H9 (cell line): ENCODE data around the gene ARHGAP26. TPM values are rescaled to one million over a fixed set of nuclear protein-coding genes. Genes with fewer than 3 reads are reported as not detected.

Experiments used
- DNase-seq: peaks from one replicate; pipeline ENCODE4 v3.0.0-alpha.2; 2017
- H2AFZ ChIP-seq: one replicate; pipeline ENCODE4 v1.6.1; 2013; ENCODE audit warnings: mild to moderate bottlenecking, low read length, control low read depth, moderate library complexity
- H2AK5ac ChIP-seq: 2 replicates; pipeline ENCODE4 v1.6.1; 2013; ENCODE audit warnings: low read length, control low read depth, mixed read lengths; ENCODE audit not compliant: insufficient read length
- H2BK120ac ChIP-seq: one replicate; pipeline ENCODE4 v1.6.1; 2013; ENCODE audit warnings: low read depth, mild to moderate bottlenecking, low read length, control low read depth, inconsistent platforms; ENCODE audit not compliant: poor library complexity, severe bottlenecking
- H2BK12ac ChIP-seq: 2 replicates; pipeline ENCODE4 v1.6.1; 2013; ENCODE audit warnings: low read length, control low read depth, mixed read lengths, low read depth; ENCODE audit not compliant: insufficient read length
- H2BK15ac ChIP-seq: 2 replicates; pipeline ENCODE4 v1.6.1; 2013; ENCODE audit warnings: low read depth, low read length, control low read depth
- H2BK20ac ChIP-seq: one replicate; pipeline ENCODE4 v1.6.1; 2013; ENCODE audit warnings: low read depth, mild to moderate bottlenecking, low read length, control low read depth, inconsistent platforms; ENCODE audit not compliant: poor library complexity, severe bottlenecking
- H2BK5ac ChIP-seq: 2 replicates; pipeline ENCODE4 v1.6.1; 2013; ENCODE audit warnings: low read length, control low read depth, mixed read lengths; ENCODE audit not compliant: insufficient read length
- H3K14ac ChIP-seq: 2 replicates; pipeline ENCODE4 v1.6.1; 2013; ENCODE audit warnings: low read length, control low read depth; ENCODE audit not compliant: insufficient read depth
- H3K18ac ChIP-seq: 2 replicates; pipeline ENCODE4 v1.6.1; 2013; ENCODE audit warnings: low read depth, mild to moderate bottlenecking, mixed read lengths, low read length, control low read depth; ENCODE audit not compliant: insufficient read length
- H3K23ac ChIP-seq: 2 replicates; pipeline ENCODE4 v1.6.1; 2013; ENCODE audit warnings: low read length, control low read depth, mixed read lengths, low read depth; ENCODE audit not compliant: insufficient read length
- H3K23me2 ChIP-seq: 2 replicates; pipeline ENCODE4 v1.6.1; 2013; ENCODE audit warnings: low read depth, mild to moderate bottlenecking, mixed read lengths, low read length, control low read depth; ENCODE audit not compliant: insufficient read length, poor library complexity, severe bottlenecking
- H3K27ac ChIP-seq: 2 replicates; pipeline ENCODE4 v1.5.1; 2013; ENCODE audit warnings: low read length, control low read depth, mixed read lengths, low read depth; ENCODE audit not compliant: insufficient read length
- H3K27me3 ChIP-seq: 2 replicates; pipeline ENCODE4 v1.6.1; 2013; ENCODE audit warnings: low read length, control low read depth, inconsistent platforms; ENCODE audit not compliant: insufficient read depth
- H3K4ac ChIP-seq: 2 replicates; pipeline ENCODE4 v1.6.1; 2013; ENCODE audit warnings: low read depth, mild to moderate bottlenecking, control low read depth, inconsistent platforms, low read length, moderate library complexity
- H3K4me1 ChIP-seq: 2 replicates; pipeline ENCODE4 v1.6.1; 2013; ENCODE audit warnings: low read length, control low read depth, inconsistent platforms; ENCODE audit not compliant: insufficient read depth
- H3K4me2 ChIP-seq: 2 replicates; pipeline ENCODE4 v1.6.1; 2013; ENCODE audit warnings: low read length, control low read depth, mixed read lengths; ENCODE audit not compliant: insufficient read length, insufficient read depth
- H3K56ac ChIP-seq: 2 replicates; pipeline ENCODE4 v1.6.1; 2013; ENCODE audit warnings: low read depth, mild to moderate bottlenecking, mixed read lengths, low read length, control low read depth; ENCODE audit not compliant: insufficient read length
- H3K79me1 ChIP-seq: 2 replicates; pipeline ENCODE4 v1.6.1; 2013; ENCODE audit warnings: low read depth, mild to moderate bottlenecking, moderate library complexity, low read length, control low read depth, inconsistent platforms; ENCODE audit not compliant: insufficient read depth, poor library complexity, severe bottlenecking
- H3K79me2 ChIP-seq: 2 replicates; pipeline ENCODE4 v1.6.1; 2013; ENCODE audit warnings: low read length, control low read depth, inconsistent platforms; ENCODE audit not compliant: insufficient read depth
- H3K9ac ChIP-seq: 2 replicates; pipeline ENCODE4 v1.6.1; 2013; ENCODE audit warnings: low read length, control low read depth, mixed read lengths; ENCODE audit not compliant: insufficient read length; ENCODE audit errors: extremely low read depth
- H3K9me3 ChIP-seq: one replicate; pipeline ENCODE4 v1.6.1; 2013; ENCODE audit warnings: low read depth, low read length, inconsistent platforms; ENCODE audit not compliant: control insufficient read depth
- H3T11ph ChIP-seq: one replicate; pipeline ENCODE4 v1.6.1; 2013; ENCODE audit warnings: mild to moderate bottlenecking, low read length, control low read depth, inconsistent platforms
- H4K20me1 ChIP-seq: one replicate; pipeline ENCODE4 v1.6.1; 2013; ENCODE audit not compliant: control insufficient read depth, insufficient read length, insufficient read depth
- H4K5ac ChIP-seq: 2 replicates; pipeline ENCODE4 v1.6.1; 2013; ENCODE audit warnings: low read depth, mild to moderate bottlenecking, mixed read lengths, low read length, control low read depth; ENCODE audit not compliant: insufficient read length
- H4K8ac ChIP-seq: replicated peaks from 2 replicates; pipeline ENCODE4 v1.6.1; 2013; ENCODE audit warnings: low read length, control low read depth, mixed read lengths, low read depth; ENCODE audit not compliant: insufficient read length
- H4K91ac ChIP-seq: 2 replicates; pipeline ENCODE4 v1.6.1; 2013; ENCODE audit warnings: low read depth, mild to moderate bottlenecking, moderate library complexity, mixed read lengths, low read length, control low read depth; ENCODE audit not compliant: insufficient read length
- H3K27ac Mint-ChIP-seq, 3 experiments: 2 replicates in 2 of 3; 3 replicates in 1 of 3; pipeline ENCODE4 v1.8.0; 2020 to 2021; ENCODE audit warnings: mixed read lengths in 3 of 3, mild to moderate bottlenecking in 1 of 3, moderate library complexity in 1 of 3
- H3K27me3 Mint-ChIP-seq: 2 replicates; pipeline ENCODE4 v1.8.0; 2021; ENCODE audit warnings: low read depth, mild to moderate bottlenecking, moderate library complexity, mixed read lengths
- H3K36me3 Mint-ChIP-seq, 3 experiments: 2 replicates in 2 of 3; 3 replicates in 1 of 3; pipeline ENCODE4 v1.8.0; 2020 to 2021; ENCODE audit warnings: low read depth in 3 of 3, mixed read lengths in 3 of 3; ENCODE audit not compliant: insufficient read depth in 1 of 3
- H3K4me1 Mint-ChIP-seq, 2 experiments: 2 replicates each; pipeline ENCODE4 v1.8.0; 2020; ENCODE audit warnings: mixed read lengths in 2 of 2
- H3K4me3 Mint-ChIP-seq, 2 experiments: 2 replicates in 1 of 2; 3 replicates in 1 of 2; pipeline ENCODE4 v1.8.0; 2020 to 2021; ENCODE audit warnings: mild to moderate bottlenecking in 2 of 2, mixed read lengths in 2 of 2, moderate library complexity in 1 of 2
- H3K9me3 Mint-ChIP-seq, 2 experiments: 2 replicates in 1 of 2; 3 replicates in 1 of 2; pipeline ENCODE4 v1.8.0; 2020; ENCODE audit warnings: mild to moderate bottlenecking in 2 of 2, mixed read lengths in 2 of 2, moderate library complexity in 1 of 2
- WGBS: extraction: QIAGEN DNeasy Blood & Tissue Kit; methylation state at CpG from one replicate; pipeline ENCODE4 v1.1.7; 2013; ENCODE audit warnings: missing lambda C conversion rate, low lambda C conversion rate, mixed read lengths; ENCODE audit not compliant: insufficient read length; ENCODE audit errors: extremely low coverage; 5-methylcytosine and 5-hydroxymethylcytosine counted together
- total RNA-seq: library from RNA; stranded (reverse); gene quantifications from 2 replicates; pipeline ENCODE4 v1.2.1, GENCODE V29; 2021
- TF ChIP-seq, protein P1 (sequence below): fragments of 200-600 bp; sonication (generic); conservative IDR thresholded peaks from 3 replicates; pipeline ENCODE4 v1.8.0; 2021; ENCODE audit warnings: antibody characterized with exemption, mild to moderate bottlenecking

The ARHGAP26 gene
- total RNA-seq, 1 experiment from 2014 or later: 13.8 TPM

DNA sequence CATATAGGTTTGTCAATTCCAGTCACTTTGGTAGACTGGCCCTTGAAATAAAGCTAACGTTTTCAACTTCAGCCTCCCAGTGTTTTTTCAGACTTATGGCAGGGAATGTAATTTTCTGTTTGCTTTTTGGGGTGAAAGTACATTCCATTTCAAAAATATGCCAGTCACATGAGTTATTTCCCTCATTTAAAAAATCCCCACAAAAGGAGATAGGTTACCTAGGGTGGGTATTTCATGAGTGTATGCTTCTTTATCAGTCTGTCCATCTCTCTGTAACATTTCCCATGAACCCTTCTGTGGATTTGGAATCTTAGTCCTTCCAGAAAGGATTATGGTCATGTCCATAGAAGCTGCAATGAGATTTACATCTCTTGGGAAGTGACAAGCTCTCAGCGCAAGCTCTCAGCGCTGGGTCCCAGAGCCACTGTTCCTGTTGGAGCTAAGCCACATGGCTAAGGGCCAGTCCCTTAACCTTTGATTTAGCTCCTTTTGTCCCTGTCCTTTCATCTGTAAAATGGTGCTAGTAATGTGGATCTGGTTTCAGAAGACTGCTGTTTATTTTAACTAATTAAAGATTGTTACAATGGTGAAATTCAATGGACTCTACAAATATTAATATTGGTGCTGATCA, 338.4 kb downstream of the ARHGAP26 start:
- H3K27me3 ChIP-seq: no peaks in the 10 kb centered on the region
- no peak overlapping the region for H2BK20ac ChIP-seq
- no peaks in the 10 kb centered on the region for H3K79me1 ChIP-seq
- Mint-ChIP-seq H3K9me3 (no peaks in the 10 kb centered on the region), H3K4me1 (peaks cover 22 to 24% of the 10 kb centered on the region in 2 experiments), H3K27me3 (no peaks in the 10 kb centered on the region), H3K36me3 (peaks cover 0 to under 1% (median 0%) of the 10 kb centered on the region in 3 experiments; a peak in 2 of 7 replicates), H3K4me3 (no peak overlapping the region), H3K27ac (no peak overlapping the region; a peak in 1 of 7 replicates)
- H4K20me1 ChIP-seq: no peaks in the 10 kb centered on the region
- H3T11ph ChIP-seq: no peak overlapping the region
- no peaks in the 10 kb centered on the region for H3K9me3 ChIP-seq
- H2AFZ ChIP-seq: no peak overlapping the region
- H3K14ac ChIP-seq: no peak overlapping the region
- no peaks in the 10 kb centered on the region for H3K23me2 ChIP-seq
- H2BK5ac ChIP-seq: no peak overlapping the region
- H2BK15ac ChIP-seq: no peak overlapping the region
- H4K5ac ChIP-seq: no peak overlapping the region
- H4K8ac ChIP-seq: no peak overlapping the region
- no peak overlapping the region for H2BK120ac ChIP-seq
- no peak overlapping the region for H3K4ac ChIP-seq
- TF ChIP-seq, protein P1, sequence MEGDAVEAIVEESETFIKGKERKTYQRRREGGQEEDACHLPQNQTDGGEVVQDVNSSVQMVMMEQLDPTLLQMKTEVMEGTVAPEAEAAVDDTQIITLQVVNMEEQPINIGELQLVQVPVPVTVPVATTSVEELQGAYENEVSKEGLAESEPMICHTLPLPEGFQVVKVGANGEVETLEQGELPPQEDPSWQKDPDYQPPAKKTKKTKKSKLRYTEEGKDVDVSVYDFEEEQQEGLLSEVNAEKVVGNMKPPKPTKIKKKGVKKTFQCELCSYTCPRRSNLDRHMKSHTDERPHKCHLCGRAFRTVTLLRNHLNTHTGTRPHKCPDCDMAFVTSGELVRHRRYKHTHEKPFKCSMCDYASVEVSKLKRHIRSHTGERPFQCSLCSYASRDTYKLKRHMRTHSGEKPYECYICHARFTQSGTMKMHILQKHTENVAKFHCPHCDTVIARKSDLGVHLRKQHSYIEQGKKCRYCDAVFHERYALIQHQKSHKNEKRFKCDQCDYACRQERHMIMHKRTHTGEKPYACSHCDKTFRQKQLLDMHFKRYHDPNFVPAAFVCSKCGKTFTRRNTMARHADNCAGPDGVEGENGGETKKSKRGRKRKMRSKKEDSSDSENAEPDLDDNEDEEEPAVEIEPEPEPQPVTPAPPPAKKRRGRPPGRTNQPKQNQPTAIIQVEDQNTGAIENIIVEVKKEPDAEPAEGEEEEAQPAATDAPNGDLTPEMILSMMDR: no peak
- DNase-seq: no peak
- no peak overlapping the region for H3K9ac ChIP-seq
- H2BK12ac ChIP-seq: no peak overlapping the region
- H3K27ac ChIP-seq: no peak overlapping the region
- no peak overlapping the region for H4K91ac ChIP-seq
- no peak overlapping the region for H3K56ac ChIP-seq
- no peak overlapping the region for H3K23ac ChIP-seq
- H2AK5ac ChIP-seq: no peak overlapping the region
- no peak overlapping the region for H3K18ac ChIP-seq
- H3K79me2 ChIP-seq: no peaks in the 10 kb centered on the region
- no CpG with 5 or more reads among the region's 3 CpGs for WGBS
- peaks cover 8% of the 10 kb centered on the region; the same call in 1 of the 2 replicates for H3K4me1 ChIP-seq
- no peak overlapping the region for H3K4me2 ChIP-seq
